Neutrophil (primary cell): ENCODE measurements around the gene IL15RA.
"Not testable (repeated sequence)": the region's sequence is repeated elsewhere in the genome, so short reads cannot be mapped to it uniquely, and the experiment has no call there.

Experiments
- H3K27ac ChIP-seq: fragments of 200-600 bp; sonication (generic); 2 replicates; pipeline ENCODE4 v1.5.1; 2016; ENCODE audit warnings: mild to moderate bottlenecking, moderate library complexity
- H3K27me3 ChIP-seq: fragments of 200-600 bp; sonication (generic); 2 replicates; pipeline ENCODE4 v1.6.0; 2016; ENCODE audit warnings: mild to moderate bottlenecking
- H3K36me3 ChIP-seq: fragments of 200-600 bp; sonication (generic); 2 replicates; pipeline ENCODE4 v1.5.1; 2017
- H3K4me1 ChIP-seq, 2 experiments: fragments of 200-600 bp in 1 of 2; sonication (generic) in 1 of 2; 1 replicate in 1 of 2; 2 replicates in 1 of 2; pipeline versions ENCODE4 v1.5.1 to v1.6.1; 2013 to 2016; ENCODE audit warnings: low read depth in 1 of 2, low read length in 1 of 2, mild to moderate bottlenecking in 1 of 2, moderate library complexity in 1 of 2; ENCODE audit not compliant: control insufficient read depth in 1 of 2, insufficient read depth in 1 of 2
- H3K4me3 ChIP-seq, 2 experiments: fragments of 200-600 bp in 1 of 2; sonication (generic) in 1 of 2; 1 replicate in 1 of 2; 2 replicates in 1 of 2; pipeline ENCODE4 v1.5.1; 2013 to 2016; ENCODE audit warnings: low read depth in 1 of 2, low read length in 1 of 2, mild to moderate bottlenecking in 1 of 2, moderate library complexity in 1 of 2
- H3K9me3 ChIP-seq: fragments of 200-600 bp; sonication (generic); 2 replicates; pipeline ENCODE4 v1.5.1; 2016
- TF ChIP-seq, protein P1 (sequence below): fragments of 200-600 bp; sonication (generic); IDR thresholded peaks from 2 replicates; pipeline ENCODE4 v1.5.1; 2016; ENCODE audit warnings: antibody characterized with exemption

IL15RA gene

DNA sequence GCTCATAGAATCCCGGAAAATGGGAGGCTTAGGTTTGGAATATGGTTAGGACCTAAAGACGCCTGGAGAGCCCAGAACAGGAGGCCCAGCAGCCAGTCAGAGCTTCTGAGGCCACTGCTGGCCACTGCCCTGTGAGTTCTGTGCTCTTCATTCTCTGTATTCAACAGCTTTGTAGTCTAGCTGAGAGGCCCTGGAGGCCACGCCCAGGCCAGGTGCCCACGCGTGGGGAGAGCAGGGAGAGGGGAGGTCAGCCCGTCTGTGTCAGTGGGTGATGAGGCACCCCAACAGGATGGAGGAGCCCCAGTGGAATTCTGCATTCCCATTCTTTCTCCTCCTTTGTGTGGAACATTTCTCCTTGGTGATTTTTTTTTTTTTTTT, 29.1 kb downstream of the IL15RA start:
- no peak overlapping the region for H3K4me3 ChIP-seq
- no peaks in the 10 kb centered on the region for H3K9me3 ChIP-seq
- H3K27me3 ChIP-seq, result no peaks in the 10 kb centered on the region
- H3K27ac ChIP-seq, result no peak overlapping the region
- peaks cover 22 to 32% of the 10 kb centered on the region in 2 experiments for H3K4me1 ChIP-seq
- H3K36me3 ChIP-seq, result no peaks in the 10 kb centered on the region
- TF ChIP-seq, protein P1, sequence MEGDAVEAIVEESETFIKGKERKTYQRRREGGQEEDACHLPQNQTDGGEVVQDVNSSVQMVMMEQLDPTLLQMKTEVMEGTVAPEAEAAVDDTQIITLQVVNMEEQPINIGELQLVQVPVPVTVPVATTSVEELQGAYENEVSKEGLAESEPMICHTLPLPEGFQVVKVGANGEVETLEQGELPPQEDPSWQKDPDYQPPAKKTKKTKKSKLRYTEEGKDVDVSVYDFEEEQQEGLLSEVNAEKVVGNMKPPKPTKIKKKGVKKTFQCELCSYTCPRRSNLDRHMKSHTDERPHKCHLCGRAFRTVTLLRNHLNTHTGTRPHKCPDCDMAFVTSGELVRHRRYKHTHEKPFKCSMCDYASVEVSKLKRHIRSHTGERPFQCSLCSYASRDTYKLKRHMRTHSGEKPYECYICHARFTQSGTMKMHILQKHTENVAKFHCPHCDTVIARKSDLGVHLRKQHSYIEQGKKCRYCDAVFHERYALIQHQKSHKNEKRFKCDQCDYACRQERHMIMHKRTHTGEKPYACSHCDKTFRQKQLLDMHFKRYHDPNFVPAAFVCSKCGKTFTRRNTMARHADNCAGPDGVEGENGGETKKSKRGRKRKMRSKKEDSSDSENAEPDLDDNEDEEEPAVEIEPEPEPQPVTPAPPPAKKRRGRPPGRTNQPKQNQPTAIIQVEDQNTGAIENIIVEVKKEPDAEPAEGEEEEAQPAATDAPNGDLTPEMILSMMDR, result no peak

DNA sequence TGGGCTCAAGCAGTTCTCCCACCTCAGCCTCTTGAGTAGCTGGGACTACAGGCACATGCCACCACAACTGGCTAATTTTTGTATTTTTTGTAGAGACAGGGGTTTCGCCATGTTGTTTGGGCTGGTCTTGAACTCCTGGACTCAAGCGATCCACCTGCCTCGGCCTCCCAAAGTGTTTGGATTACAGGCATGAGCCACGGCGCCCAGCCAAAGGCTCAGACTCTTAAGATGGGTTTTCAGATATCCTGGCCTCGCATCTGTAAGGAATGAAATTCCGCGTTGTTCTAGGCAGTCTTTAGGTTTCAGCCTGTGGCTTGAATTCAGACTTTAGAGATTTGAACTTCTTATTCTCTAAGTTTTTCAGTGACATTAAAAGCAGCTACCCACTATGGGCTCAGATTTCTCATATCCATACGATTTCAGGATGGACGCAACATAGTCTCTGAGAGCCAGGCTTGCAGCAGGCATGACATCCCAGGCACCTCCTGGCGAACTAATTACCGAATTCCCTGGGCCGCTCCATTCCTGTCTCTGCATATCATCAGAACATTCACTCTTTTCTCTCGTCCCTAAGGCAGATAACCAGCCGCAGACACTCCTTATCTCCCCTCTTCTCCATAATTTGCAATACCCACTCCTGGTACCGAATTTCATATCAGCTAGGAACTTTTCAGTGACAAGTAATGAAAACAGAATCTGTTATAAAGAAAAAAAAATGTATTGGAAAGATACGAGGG, 29.7 kb downstream of the IL15RA start:
- Histone ChIP-seq H3K36me3 (no peaks in the 10 kb centered on the region), H3K27me3 (no peaks in the 10 kb centered on the region), H3K4me1 (peaks cover 23 to 33% of the 10 kb centered on the region in 2 experiments), H3K9me3 (no peaks in the 10 kb centered on the region), H3K27ac (no peak overlapping the region), H3K4me3 (no peak overlapping the region)
- TF ChIP-seq, protein P1, result no peak

DNA sequence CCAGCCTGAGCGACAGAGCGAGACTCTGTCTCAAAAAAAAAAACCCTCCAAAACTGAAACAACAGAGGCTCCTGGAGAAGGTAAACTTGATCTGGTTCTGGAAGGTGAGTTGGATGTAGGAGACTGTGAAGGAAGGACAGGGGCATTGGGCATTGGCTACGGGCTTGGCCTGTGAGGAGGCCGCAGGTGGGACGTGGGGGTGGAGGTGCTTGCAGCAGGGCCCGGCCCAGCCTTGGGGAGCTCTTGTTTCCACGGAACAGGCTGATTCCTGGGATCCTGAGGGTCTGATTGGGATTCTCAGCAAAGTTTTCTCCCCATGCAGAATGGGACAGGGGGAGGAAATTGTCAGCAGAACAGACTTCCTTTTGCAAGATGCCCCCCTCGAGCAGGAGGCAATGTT, 30.6 kb downstream of the IL15RA start:
- TF ChIP-seq, protein P1, result no peak
- no peaks in the 10 kb centered on the region for H3K36me3 ChIP-seq
- no peaks in the 10 kb centered on the region for H3K27me3 ChIP-seq
- H3K9me3 ChIP-seq, result no peaks in the 10 kb centered on the region
- no peak overlapping the region for H3K27ac ChIP-seq
- H3K4me3 ChIP-seq, result no peak overlapping the region
- H3K4me1 ChIP-seq, result peaks cover 24 to 39% of the 10 kb centered on the region in 2 experiments

DNA sequence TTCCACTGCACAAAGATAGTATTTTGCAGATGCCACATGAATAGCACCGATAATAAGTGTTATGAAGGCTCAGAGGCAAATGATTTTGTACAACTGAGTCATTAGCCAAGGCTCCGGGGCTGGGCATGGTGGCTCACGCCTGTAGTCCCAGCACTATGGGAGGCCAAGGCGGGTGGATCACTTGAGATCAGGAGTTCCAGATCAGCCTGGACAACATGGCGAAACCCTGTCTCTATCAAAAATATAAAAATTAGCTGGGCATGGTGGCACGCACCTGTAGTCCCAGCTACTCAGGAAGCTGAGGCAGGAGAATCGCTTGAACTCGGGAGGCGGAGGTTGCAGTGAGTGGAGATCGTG, 30.9 kb downstream of the IL15RA start:
- not testable (repeated sequence) for H3K27me3 ChIP-seq, H3K36me3 ChIP-seq, H3K9me3 ChIP-seq
- H3K4me3 ChIP-seq, result peak overlapping the region in 1 of 2 experiments; percentile 57
- peaks cover 24 to 38% of the 10 kb centered on the region in 2 experiments for H3K4me1 ChIP-seq
- peak overlapping the region; percentile 65 for H3K27ac ChIP-seq

DNA sequence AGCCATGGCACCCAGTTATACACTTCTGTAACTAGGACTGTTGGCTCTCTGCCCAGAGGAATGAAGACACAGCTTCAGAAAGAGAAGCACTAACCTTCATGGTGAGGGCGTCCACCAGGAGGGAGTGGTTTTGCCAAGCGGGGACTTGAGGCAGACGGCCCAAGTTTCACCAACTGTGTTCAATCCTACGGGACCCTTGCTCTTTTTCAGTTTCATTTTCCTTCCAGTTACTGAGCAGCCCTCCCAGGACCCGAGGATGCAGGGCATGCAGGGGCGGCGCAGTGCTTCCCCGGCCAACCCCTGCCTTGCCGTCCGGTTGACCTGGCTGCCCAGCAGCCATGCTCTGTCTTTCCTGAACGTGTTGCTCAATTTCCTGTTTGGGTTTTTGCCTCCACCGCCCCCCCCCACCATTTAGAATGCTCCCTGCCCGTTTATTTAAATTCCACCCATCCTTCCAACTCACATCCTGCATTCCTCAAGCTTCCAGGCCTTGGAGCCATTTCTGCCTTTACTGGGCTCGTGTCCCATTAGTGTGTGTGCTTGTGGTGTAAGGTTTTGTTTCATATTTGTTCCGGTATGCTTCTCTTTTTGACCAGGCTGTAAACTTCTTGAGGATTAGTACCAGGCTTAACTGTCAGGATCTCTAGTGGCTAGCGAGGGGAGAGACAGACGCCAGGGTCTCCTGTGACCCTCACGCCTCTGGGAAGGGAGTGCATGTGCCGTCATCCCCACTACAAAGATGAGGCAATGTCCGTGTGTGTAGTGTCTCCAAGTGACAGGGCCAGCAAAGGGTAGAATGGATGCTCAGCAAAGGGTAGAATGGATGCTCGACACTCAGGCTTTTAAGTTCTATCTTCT, 31.6 kb downstream of the IL15RA start:
- H3K9me3 ChIP-seq, result no peaks in the 10 kb centered on the region
- peak overlapping the region; percentile 65 for H3K27ac ChIP-seq
- peaks cover 19 to 34% of the 10 kb centered on the region in 2 experiments for H3K4me1 ChIP-seq
- H3K27me3 ChIP-seq, result no peaks in the 10 kb centered on the region
- H3K36me3 ChIP-seq, result no peaks in the 10 kb centered on the region
- H3K4me3 ChIP-seq, result peak overlapping the region; percentile 51 to 57
- TF ChIP-seq, protein P1, result no peak

DNA sequence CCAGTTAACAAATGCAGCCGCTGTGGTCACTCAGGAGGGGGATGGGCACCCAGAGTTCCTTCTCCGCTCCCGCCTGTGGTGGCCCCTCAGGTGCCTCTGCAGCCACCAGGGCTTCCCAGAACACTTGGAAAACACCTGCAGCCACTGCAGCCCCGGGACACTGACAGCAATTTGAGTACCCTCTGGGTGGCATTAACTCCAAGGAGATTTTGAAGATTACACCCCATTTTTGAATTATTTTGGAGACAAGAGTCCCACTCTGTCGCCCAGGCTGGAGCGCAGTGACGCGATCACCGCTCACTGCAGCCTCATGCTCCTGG, 32.2 kb downstream of the IL15RA start:
- Histone ChIP-seq H3K9me3 (no peaks in the 10 kb centered on the region), H3K27me3 (no peaks in the 10 kb centered on the region), H3K27ac (peak overlapping the region; percentile 65), H3K36me3 (no peaks in the 10 kb centered on the region), H3K4me1 (peaks cover 17 to 28% of the 10 kb centered on the region in 2 experiments), H3K4me3 (peak overlapping the region; percentile 51 to 57)
- TF ChIP-seq, protein P1, result no peak
